GM13976 (cell line): Measurements from ENCODE around the gene LY6G6C.

Experiments
- DNase-seq: peaks from one replicate; pipeline ENCODE4 v3.0.0; 2012; ENCODE audit warnings: low spot score
- in situ Hi-C: fragments of 300-500 bp; cut with MboI; formaldehyde crosslinking; loops from one replicate; pipeline ENCODE4 v1.12.0; 2022; ENCODE audit warnings: low sequenced_read_pairs, mixed read lengths, inconsistent platforms; ENCODE audit not compliant: unreplicated experiment
- TF ChIP-seq, protein P1 (sequence below): IDR thresholded peaks from 2 replicates; pipeline ENCODE4 v1.5.1; 2012; ENCODE audit warnings: borderline replicate concordance, mild to moderate bottlenecking; ENCODE audit not compliant: insufficient read depth; ENCODE audit errors: extremely low read depth, missing control alignments, control extremely low read depth

The LY6G6C gene

DNA sequence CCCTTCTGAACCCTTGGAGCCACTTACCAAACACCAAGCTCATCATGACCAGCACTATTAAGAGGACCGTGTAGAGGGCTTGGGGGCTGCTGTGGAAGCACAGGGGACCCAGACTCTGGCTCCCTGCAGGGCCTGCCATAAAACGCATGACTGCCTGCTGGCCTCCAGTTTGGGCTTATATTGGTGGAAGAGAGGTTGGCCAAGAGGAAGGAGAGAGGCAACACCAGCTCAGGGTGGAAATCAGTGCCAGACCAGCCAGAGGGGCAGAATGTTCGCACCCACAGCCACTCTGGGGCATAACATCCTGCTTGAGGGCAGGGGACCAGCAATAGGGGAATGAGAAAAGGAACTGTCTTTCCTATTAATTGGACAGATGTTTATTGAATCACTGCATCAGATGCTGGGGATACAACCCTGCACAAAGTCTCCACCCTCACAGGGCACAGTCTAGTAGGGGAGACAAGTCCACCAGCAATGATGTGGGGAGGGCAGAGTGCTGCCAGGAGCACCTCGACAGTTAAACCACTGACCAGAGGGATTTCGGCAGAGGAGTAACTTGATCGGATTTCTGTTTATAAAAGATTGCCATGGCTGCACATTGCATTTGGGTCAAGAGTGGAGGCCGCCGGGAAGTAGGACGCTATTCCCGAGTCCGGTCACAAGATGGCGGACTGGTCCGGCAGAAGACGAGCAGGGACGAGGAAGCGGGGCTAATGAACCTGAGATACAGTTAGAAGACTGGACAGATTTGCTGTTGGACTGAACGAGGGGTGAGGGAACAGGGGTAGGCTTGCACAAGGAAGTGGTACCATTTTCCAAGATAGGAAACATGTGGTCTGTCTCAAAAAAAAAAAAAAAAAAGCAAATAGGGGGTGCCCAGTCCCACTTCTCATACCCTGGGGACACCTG lies 41.1 kb downstream of the LY6G6C start, which contains the start of gene LY6G5C:
LY6G5C (minus strand) TSS at position 842 of the 909 bp plus-strand sequence; CDS start at position 148, 694 bp downstream.
- peak; percentile 86 for DNase-seq
- in situ Hi-C loops: loop anchor here (10.0 kb wide), 1 partner anchor 274 kb away; the partner anchor contains the start of genes NELFE and SKIC2
- TF ChIP-seq, protein P1, sequence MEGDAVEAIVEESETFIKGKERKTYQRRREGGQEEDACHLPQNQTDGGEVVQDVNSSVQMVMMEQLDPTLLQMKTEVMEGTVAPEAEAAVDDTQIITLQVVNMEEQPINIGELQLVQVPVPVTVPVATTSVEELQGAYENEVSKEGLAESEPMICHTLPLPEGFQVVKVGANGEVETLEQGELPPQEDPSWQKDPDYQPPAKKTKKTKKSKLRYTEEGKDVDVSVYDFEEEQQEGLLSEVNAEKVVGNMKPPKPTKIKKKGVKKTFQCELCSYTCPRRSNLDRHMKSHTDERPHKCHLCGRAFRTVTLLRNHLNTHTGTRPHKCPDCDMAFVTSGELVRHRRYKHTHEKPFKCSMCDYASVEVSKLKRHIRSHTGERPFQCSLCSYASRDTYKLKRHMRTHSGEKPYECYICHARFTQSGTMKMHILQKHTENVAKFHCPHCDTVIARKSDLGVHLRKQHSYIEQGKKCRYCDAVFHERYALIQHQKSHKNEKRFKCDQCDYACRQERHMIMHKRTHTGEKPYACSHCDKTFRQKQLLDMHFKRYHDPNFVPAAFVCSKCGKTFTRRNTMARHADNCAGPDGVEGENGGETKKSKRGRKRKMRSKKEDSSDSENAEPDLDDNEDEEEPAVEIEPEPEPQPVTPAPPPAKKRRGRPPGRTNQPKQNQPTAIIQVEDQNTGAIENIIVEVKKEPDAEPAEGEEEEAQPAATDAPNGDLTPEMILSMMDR: peak; percentile 79

DNA sequence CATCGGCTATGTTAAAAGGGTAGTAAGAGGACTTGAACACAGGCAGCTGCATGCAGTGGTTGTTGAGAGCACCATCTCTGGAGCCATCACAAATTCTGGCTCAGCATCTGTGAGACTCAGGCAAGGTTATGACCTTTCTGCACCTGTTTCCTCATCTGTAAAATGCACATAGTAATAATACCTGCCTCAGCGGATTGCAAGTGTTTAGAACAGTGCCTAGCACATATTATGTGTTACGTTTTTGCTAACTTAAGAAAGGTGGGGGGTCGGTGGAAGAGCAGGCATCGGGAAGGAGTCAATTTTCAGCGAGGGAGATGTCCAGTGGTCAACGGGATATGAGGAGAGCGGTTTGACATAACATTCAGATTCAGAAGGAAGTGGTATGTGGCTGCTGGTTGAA lies 43.6 kb downstream of the LY6G6C start:
- TF ChIP-seq, protein P1: no peak
- no peak for DNase-seq
- in situ Hi-C loops: no loop called here

DNA sequence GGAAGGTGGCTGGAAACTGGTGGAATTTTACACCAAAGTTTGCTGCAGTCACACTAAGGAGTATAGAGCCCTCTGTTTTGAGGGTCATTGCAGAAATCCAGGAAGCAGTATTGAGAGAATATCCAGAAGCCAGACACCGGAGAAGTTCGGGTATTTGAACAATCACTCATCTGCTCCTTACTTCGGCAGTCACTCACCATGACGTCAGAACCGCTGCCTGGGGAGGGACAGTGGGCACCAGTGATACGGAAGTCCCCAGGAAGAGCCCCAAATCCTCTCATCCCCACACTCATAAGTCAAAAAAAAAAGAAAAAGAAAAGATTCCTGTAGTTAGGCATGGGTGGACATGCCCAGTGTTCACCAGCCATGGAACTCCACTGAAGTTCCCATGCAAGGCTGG lies 44.6 kb downstream of the LY6G6C start:
- TF ChIP-seq, protein P1: no peak

DNA sequence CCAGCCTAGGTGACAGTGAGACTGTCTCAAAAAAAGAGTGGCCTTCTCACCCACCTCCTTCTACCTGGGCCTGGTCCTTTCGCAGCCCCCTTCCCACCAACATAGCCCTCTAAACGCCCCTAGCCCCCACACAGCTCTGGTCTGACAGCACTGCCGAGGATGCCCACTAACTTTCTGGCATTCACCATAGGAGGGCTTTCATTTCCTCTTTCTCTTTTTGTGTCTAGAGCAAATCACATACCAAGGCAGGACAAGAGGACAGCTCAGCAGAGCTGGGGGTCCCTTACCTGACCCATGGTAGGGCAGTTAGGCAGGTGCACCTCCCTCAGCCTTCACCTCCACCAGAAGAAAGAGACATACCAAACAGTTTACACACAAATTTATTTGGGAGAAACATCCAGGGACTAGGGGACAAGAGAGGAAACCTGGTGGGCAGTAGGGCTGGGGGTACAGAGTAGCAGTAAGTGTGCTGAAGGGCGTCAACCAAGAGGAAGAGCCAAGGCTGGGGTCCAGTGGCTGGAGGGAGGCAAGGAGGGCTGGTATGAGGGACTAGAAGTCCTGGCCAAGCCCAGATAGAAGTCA lies 45.1 kb downstream of the LY6G6C start:
- in situ Hi-C loops: no loop called here
- no peak for DNase-seq
- TF ChIP-seq, protein P1: no peak

More for the DNA sequence above, 44.6 kb downstream of the LY6G6C start:
- in situ Hi-C loops: no loop called here
- DNase-seq: no peak

DNA sequence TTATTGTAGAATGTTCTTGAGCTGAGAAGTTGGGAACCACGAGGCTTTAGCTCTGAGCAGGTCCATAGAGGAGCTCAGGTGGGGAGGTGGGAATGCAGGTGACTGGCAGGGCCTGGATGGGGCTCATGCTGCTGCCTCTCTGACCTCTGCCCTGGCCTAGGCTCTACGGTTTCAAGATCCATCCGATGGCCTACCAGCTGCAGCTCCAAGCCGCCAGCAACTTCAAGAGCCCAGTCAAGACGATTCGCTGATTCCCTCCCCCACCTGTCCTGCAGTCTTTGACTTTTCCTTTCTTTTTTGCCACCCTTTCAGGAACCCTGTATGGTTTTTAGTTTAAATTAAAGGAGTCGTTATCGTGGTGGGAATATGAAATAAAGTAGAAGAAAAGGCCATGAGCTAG lies 51.9 kb downstream of the LY6G6C start, which contains the start of gene LY6G5B:
LY6G5B (plus strand) TSS at position 301 of the 400 bp plus-strand sequence. CDS start 975 bp downstream, outside the sequence.
- TF ChIP-seq, protein P1: no peak
- no peak for DNase-seq
- in situ Hi-C loops: no loop called here
